GM19328 (cell line): ENCODE results near the gene STPG3.
"Not testable (repeated sequence)": the region's sequence is repeated elsewhere in the genome, so short reads cannot be mapped to it uniquely, and the experiment has no call there.

ENCODE experiments used
- ATAC-seq: cut with Tn5 transposase; IDR thresholded peaks from one replicate; pipeline ENCODE4 v1.9.1; 2021; ENCODE audit warnings: mild to moderate bottlenecking, moderate library complexity; ENCODE audit not compliant: unreplicated experiment

The STPG3 gene

GRCh38 chr9:137232510-137232909 is 18.6 kb upstream of the STPG3 start:
- ATAC-seq: no peak

DNA sequence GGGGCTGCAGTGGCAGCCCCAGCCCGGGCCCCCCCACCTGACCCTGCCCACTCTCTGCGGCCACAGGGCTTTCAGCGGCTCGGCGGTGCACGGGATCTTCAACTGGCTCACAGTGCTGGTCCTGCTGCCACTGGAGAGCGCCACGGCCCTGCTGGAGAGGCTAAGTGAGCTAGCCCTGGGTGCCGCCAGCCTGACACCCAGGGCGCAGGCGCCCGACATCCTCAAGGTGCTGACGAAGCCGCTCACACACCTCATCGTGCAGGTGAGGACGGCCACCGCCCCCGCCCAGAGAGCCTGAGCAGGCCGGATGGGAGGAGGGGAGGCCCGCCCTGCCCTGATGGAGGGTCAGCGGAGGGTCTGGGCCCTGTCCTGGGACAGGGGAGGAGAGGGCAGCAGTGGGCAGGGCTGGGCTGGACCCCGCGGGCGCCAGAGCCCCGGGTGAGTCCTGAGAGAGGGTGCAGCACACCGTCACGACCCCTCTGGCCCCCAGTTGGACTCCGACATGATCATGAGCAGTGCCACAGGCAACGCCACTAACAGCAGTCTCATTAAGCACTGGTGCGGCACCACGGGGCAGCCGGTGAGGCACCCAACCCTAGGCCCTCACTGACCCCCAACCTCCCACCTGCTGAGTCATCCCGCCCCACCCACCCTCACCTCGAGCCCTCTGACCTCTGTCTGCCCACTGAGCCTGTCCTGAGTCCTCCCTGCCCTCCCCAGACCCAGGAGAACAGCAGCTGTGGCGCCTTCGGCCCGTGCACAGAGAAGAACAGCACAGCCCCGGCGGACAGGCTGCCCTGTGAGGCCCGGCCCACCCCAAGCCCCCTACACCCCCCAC is 17.7 kb upstream of the STPG3 start:
- ATAC-seq: no peak

GRCh38 chr9:137234055-137234697 is 16.9 kb upstream of the STPG3 start:
- no peak for ATAC-seq

DNA sequence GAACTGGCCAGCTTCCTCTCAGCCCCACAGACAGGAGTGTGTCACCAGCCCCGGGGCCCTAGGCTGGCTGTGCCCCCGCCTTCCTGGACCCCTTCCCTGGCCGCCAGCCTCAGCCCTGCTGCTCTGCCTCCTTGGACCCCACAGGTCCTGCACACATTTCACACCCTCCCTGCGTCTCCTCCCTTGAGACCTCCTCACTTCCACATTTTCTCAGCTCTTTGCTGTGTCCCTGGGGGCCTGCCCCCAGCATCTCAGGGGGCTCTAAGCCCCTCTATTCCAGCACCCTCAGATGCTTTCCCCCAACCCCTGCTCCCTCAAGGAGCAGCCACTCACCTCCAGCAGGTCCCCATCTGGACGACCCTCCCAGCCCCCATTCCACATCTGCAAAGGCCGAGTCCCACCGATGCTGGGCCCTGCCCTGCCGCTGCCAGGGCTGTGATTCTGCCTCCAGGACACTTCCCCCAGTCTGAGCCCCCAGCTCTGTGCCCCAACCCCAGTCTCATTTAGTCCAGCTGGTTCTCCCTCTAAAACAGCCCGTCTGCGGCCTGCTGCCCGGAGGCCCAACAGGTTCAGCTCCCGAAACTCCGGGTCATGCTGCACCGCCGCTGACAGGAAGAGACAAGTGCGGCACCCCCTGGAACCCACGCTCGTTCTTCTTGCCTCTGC is 16.2 kb upstream of the STPG3 start:
- no peak for ATAC-seq

- ATAC-seq: no peak
Observed at GRCh38 chr9:137235424-137236237, 15.5 kb upstream of the STPG3 start.

DNA sequence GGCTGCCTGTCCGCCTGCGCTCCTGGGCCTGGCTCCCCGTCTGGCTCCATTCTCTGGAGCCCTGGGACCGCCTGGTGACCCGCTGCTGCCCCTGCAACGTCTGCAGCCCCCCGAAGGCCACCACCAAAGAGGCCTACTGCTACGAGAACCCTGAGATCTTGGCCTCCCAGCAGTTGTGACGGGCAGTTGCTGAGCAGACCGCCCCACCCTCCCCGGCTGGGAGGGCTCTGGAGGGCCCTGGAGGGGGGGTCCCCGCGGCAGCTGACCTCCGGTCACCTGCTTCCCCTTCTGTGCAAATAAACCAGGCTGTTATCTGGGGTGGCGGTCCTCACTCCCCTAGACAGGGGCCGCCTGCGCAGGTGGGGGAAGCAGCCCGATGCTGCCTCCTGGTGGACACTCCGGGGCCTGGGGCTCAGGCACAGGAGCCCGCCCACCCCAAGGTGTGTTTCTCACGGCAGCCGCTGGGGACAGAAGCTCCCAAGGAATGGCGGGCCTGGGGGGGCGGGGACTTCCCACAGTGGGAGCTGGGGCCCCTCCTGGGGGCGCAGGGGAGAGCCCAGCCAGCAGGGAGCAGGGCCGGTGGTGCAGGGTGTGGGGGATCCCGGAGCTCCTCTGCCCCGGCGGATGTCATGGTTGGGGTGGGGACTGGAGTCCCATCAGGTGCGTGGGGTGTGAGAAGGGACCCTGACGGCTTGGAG is 14.7 kb upstream of the STPG3 start:
- no peak for ATAC-seq

GRCh38 chr9:137236936-137237421 is 14.1 kb upstream of the STPG3 start:
- ATAC-seq: no peak

- no peak for ATAC-seq
Observed at GRCh38 chr9:137237759-137238726, 13.0 kb upstream of the STPG3 start.

DNA sequence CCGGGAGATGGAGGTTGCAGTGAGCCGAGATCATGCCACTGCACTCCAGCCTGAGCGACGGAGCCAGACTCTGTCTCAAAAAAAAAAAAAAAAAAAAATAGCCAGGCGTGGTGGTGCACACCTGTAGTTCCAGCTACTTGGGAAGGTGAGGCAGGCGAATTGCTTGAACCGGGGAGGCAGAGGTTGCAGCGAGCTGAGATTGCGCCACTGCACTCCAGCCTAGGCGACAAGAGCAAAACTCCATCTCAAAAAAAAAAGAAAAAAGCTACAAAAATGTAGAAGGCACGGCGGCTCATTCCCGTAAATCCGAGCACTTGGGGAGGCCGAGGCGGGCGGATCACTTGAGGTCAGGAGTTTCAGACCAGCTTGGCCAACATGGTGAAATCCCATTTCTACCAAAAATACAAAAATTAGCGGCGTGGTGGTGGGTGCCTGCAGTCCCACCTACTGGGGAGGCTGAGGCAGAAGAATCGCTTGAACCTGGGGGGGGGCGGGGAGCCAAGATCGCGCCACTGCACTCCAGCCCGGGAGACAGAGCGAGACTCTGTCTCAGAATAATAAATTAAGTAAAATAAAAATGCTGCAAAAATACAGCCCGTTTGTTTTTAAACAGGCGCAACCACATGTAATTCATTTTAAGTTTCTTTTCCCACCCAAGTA is 11.4 kb upstream of the STPG3 start:
- ATAC-seq: not testable (repeated sequence)

DNA sequence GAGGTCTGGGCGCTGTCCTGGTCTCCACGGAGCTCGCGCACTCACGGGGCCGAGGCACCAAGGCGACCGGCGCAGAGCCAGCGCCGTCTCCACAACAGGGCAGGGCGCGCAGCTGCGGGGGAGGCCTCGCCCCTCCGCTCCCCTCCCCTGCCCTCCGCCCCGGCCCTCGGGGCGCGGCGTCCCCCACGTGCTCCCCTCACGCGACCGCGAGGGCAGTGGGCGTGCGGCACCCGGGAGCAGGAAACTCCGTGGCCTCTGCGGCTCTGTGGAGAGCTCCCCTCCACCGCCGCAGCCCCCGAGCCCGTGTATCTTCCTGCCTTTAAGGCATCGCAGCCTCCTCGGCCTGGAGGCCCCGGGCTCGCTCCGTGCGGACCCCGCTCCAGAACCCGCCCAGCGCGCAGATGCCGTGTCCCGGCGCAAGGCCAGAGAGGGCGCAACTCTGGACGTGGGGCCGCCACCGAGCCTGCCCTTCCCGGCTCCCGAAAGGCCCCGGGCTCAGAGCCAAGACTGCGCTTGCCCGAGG is 10.7 kb upstream of the STPG3 start:
- ATAC-seq: peak; percentile 15

GRCh38 chr9:137240841-137241489 is 10.1 kb upstream of the STPG3 start, which contains the start of gene TUBB4B:
TSS of gene TUBB4B (plus strand) at chr9:137241287. CDS start at chr9:137241361, 74 bp downstream.
- peak; percentile 64 for ATAC-seq

- ATAC-seq: peak; percentile 3
Observed at GRCh38 chr9:137241490-137242268, 9.4 kb upstream of the STPG3 start.

DNA sequence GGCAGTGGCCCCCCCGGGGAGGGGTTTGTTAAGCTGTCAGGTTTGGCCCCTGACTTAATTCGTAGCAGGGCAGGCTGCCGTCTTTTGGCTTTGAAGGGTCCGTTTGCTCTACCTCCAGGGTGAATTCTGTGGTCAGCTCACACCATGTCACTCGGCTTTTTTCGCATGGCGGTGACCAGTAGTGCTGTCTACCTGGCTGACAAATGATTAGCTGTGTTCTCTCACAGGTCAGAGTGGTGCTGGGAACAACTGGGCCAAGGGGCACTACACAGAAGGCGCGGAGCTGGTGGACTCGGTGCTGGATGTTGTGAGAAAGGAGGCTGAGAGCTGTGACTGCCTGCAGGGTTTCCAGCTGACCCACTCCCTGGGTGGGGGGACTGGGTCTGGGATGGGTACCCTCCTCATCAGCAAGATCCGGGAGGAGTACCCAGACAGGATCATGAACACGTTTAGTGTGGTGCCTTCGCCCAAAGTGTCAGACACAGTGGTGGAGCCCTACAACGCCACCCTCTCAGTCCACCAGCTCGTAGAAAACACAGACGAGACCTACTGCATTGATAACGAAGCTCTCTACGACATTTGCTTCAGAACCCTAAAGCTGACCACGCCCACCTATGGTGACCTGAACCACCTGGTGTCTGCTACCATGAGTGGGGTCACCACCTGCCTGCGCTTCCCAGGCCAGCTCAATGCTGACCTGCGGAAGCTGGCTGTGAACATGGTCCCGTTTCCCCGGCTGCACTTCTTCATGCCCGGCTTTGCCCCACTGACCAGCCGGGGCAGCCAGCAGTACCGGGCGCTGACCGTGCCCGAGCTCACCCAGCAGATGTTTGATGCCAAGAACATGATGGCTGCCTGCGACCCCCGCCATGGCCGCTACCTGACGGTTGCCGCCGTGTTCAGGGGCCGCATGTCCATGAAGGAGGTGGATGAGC is 8.6 kb upstream of the STPG3 start:
- no peak for ATAC-seq

- ATAC-seq: not testable (repeated sequence)
Observed at GRCh38 chr9:137243266-137243625, 7.8 kb upstream of the STPG3 start.

GRCh38 chr9:137243626-137244485 is 7.2 kb upstream of the STPG3 start:
- ATAC-seq: no peak
